ENCODE results near the gene TMEM258. TPM values are rescaled to one million over a fixed set of nuclear protein-coding genes. Genes with fewer than 3 reads are reported as not detected.

TMEM258 gene
- total RNA-seq, 4 donors from 2014 or later = 33.6 to 42.8 (median 36.6) TPM

DNA sequence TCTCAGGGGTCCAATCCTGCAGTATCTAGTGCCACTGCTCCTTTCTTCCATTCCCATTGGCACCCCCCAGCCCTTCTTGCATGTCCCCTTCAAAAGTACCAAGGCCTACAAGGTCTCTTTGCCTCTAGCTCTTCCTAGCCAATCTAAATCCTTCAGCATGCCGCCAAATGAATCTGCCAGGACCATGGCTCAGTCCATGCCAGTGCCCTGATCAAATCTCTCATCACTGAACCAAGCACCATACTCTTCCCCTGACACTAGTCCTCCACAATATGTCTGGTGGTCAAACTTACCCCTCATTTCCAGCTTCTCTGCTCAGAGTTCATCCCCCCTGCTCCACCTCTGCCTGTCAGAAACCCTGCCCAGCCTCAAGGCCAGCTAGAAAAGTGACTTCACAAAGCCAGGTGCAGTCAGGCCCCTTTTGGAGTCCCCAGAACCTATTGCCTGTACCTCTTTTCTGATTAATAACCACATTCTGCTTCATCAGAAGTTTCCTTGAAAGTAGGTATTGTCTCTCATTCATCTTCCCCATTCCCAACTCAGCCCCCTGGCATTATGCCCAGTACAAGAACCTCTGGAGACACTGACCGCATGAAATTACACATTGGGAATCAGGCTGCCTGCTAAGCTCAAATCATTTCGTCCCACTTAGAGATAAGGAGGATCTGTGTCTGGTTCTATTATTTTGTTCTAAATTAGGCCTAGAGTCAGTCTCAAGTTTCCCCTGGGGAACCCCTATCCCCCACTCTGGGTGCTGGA is 11.7 kb upstream of the TMEM258 start:
- 82 to 84% methylated on average over 3 of the region's 3 CpGs for WGBS, 2 donors

GRCh38 chr11:61802605-61803004 is 10.2 kb upstream of the TMEM258 start:
- DNase-seq (ENCODE audit: low spot score in 2 of 2) = no peak
- TF ChIP-seq, protein P1, sequence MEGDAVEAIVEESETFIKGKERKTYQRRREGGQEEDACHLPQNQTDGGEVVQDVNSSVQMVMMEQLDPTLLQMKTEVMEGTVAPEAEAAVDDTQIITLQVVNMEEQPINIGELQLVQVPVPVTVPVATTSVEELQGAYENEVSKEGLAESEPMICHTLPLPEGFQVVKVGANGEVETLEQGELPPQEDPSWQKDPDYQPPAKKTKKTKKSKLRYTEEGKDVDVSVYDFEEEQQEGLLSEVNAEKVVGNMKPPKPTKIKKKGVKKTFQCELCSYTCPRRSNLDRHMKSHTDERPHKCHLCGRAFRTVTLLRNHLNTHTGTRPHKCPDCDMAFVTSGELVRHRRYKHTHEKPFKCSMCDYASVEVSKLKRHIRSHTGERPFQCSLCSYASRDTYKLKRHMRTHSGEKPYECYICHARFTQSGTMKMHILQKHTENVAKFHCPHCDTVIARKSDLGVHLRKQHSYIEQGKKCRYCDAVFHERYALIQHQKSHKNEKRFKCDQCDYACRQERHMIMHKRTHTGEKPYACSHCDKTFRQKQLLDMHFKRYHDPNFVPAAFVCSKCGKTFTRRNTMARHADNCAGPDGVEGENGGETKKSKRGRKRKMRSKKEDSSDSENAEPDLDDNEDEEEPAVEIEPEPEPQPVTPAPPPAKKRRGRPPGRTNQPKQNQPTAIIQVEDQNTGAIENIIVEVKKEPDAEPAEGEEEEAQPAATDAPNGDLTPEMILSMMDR (IDR thresholded peaks at IDR 0.05) = no peak
- TF ChIP-seq POLR2A (IDR thresholded peaks at IDR 0.05) = no peak
- intact Hi-C loops (cut with DNase I; ENCODE audit: low total_unique reads) = no loop called here
- 87 to 89% methylated on average over 6 of the region's 6 CpGs for WGBS, 2 donors
- H3K4me3 ChIP-seq (ENCODE audit: low read depth, poor library complexity, severe bottlenecking) = no peak overlapping the region

More for the DNA sequence above, 11.7 kb upstream of the TMEM258 start:
- H3K4me3 ChIP-seq (ENCODE audit: low read depth, poor library complexity, severe bottlenecking) = no peak overlapping the region
- TF ChIP-seq, protein P1 (IDR thresholded peaks at IDR 0.05) = no peak
- no peak for TF ChIP-seq POLR2A (IDR thresholded peaks at IDR 0.05)
- intact Hi-C loops (cut with DNase I; ENCODE audit: low total_unique reads) = no loop called here
- no peak for DNase-seq (ENCODE audit: low spot score in 2 of 2)

- no peak for DNase-seq (ENCODE audit: low spot score in 2 of 2)
- intact Hi-C loops (cut with DNase I; ENCODE audit: low total_unique reads) = no loop called here
- TF ChIP-seq, protein P1 (IDR thresholded peaks at IDR 0.05) = no peak
- TF ChIP-seq POLR2A (IDR thresholded peaks at IDR 0.05) = no peak
- 89 to 90% methylated on average over 3 of the region's 3 CpGs for WGBS, 2 donors
- H3K4me3 ChIP-seq (ENCODE audit: low read depth, poor library complexity, severe bottlenecking) = no peak overlapping the region
Observed at GRCh38 chr11:61800331-61801281, 8.2 kb upstream of the TMEM258 start.

GRCh38 chr11:61799665-61800284 is 7.4 kb upstream of the TMEM258 start:
- H3K4me3 ChIP-seq (ENCODE audit: low read depth, poor library complexity, severe bottlenecking) = no peak overlapping the region
- TF ChIP-seq POLR2A (IDR thresholded peaks at IDR 0.05) = no peak
- TF ChIP-seq, protein P1 (IDR thresholded peaks at IDR 0.05) = no peak
- intact Hi-C loops (cut with DNase I; ENCODE audit: low total_unique reads) = loop anchor here (10.0 kb wide), 1 partner anchor 315 kb away; no protein-coding TSS in a partner anchor
- WGBS, 2 donors = 95 to 97% methylated on average over 2 of the region's 2 CpGs
- DNase-seq (ENCODE audit: low spot score in 2 of 2) = no peak

- TF ChIP-seq POLR2A (IDR thresholded peaks at IDR 0.05) = no peak
- TF ChIP-seq, protein P1 (IDR thresholded peaks at IDR 0.05) = no peak
- no peak overlapping the region for H3K4me3 ChIP-seq (ENCODE audit: low read depth, poor library complexity, severe bottlenecking)
- peak in 1 of 2 donors; percentile 79 for DNase-seq (ENCODE audit: low spot score in 2 of 2)
- 38 to 51% methylated on average over 3 of the region's 3 CpGs for WGBS, 2 donors
- intact Hi-C loops (cut with DNase I; ENCODE audit: low total_unique reads) = loop anchor here (10.0 kb wide), 1 partner anchor 317 kb away; no protein-coding TSS in a partner anchor
Observed at GRCh38 chr11:61797263-61797944, 5.0 kb upstream of the TMEM258 start.
